HUES64 (cell line): ENCODE data around the gene ABHD2.

Source experiments
- H3K27ac ChIP-seq: 2 replicates; pipeline ENCODE4 v1.7.0; 2013; ENCODE audit warnings: low read depth, low read length, inconsistent platforms
- H3K27me3 ChIP-seq: 2 replicates; pipeline ENCODE4 v1.6.1; 2013; ENCODE audit warnings: mild to moderate bottlenecking, low read length; ENCODE audit not compliant: insufficient read depth
- H3K36me3 ChIP-seq: 2 replicates; pipeline ENCODE4 v1.6.1; 2013; ENCODE audit warnings: mild to moderate bottlenecking, low read length; ENCODE audit not compliant: insufficient read depth
- H3K4me1 ChIP-seq: 2 replicates; pipeline ENCODE4 v1.6.1; 2013; ENCODE audit warnings: mild to moderate bottlenecking, low read length, moderate library complexity; ENCODE audit not compliant: insufficient read depth
- H3K4me3 ChIP-seq: 2 replicates; pipeline ENCODE4 v1.5.1; 2013; ENCODE audit warnings: mild to moderate bottlenecking, low read length, moderate library complexity
- H3K9ac ChIP-seq: 2 replicates; pipeline ENCODE4 v1.6.1; 2013; ENCODE audit warnings: mild to moderate bottlenecking, low read depth, low read length
- H3K9me3 ChIP-seq: 2 replicates; pipeline ENCODE4 v1.6.1; 2013; ENCODE audit warnings: low read depth, low read length; ENCODE audit not compliant: insufficient read depth
- WGBS: fragments of 150-250, 120-280 bp; methylation state at CpG from one replicate; pipeline ENCODE4 v1.1.7; 2013; ENCODE audit warnings: missing lambda C conversion rate; 5-methylcytosine and 5-hydroxymethylcytosine counted together

The ABHD2 gene

DNA sequence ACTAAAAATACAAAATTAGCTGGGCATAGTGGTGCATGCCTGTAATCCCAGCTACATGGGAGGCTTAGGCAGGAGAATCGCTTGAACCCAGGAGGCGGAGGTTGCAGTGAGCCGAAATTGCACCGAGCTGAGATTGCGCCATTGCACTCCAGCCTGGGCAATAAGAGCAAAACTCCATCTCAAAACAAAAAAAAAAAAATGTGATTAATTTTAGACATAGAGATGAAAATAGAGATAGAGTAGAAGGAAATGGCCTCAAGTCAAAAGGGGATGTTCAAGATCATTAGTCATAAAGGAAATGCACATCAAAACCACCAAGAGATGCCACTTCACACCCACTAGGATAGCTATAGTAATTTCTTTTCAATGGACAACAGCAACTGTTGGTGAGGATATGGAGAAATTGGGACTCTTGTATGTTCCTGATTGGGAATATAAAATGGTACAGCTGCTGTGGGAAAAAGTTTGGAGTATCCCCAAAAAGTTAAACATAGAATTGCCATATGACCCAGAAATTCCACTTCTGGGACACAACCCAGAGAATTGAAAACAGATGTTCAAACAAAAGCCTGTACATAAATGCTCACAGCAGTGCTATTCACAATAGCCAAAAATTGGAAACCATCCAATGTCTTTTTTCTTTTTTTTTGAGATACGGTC, 55.4 kb downstream of the ABHD2 start:
- Histone ChIP-seq H3K4me3 (no peak overlapping the region), H3K9ac (no peak overlapping the region), H3K27ac (no peak overlapping the region), H3K36me3 (no peaks in the 10 kb centered on the region), H3K27me3 (no peaks in the 10 kb centered on the region), H3K9me3 (no peaks in the 10 kb centered on the region), H3K4me1 (no peaks in the 10 kb centered on the region)
- WGBS: 98% methylated on average over 6 of the region's 6 CpGs

DNA sequence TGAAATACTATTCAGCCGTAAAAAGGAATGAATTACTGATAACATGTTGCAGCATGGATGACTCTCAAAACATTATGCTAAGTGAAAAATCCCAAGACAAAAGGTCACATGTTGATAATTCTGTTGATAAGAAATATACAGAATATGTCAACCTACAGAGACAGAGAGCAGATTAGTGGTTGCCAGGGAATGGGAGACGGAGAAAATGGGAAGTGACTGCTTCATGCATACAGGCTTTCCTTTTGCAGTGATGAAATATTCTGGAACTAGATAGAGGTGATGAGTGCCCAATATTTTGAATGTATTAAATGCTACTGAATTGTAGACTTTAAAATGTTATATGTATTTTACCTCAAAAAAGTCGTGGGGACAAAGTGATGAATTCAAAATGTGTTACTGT, 56.2 kb downstream of the ABHD2 start:
- Histone ChIP-seq H3K27ac (no peak overlapping the region), H3K9me3 (no peaks in the 10 kb centered on the region), H3K36me3 (no peaks in the 10 kb centered on the region), H3K9ac (no peak overlapping the region), H3K4me3 (no peak overlapping the region), H3K27me3 (no peaks in the 10 kb centered on the region), H3K4me1 (no peaks in the 10 kb centered on the region)
- 95% methylated on average over 3 of the region's 3 CpGs for whole genome bisulfite sequencing

DNA sequence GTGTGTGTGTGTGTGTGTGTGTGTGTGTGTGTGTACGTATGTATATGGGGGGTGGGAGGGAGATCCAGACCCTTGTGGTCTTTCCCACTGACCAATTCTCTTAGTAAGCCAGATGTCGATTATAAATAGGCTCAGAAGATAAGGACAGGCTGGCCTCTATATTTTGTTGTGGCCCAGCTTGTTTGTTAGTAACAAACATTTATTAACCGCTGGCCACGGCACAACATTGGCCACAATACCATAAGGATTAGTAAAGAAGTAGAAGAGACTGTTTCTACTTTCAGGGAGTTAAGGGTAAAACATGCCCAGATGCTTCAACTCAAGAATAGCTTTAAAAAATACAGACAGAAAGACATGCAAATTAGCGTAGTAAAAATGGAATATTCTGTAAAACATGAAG, 58.1 kb downstream of the ABHD2 start:
- Histone ChIP-seq H3K27me3 (no peaks in the 10 kb centered on the region), H3K4me1 (peaks cover 9% of the 10 kb centered on the region), H3K9ac (no peak overlapping the region), H3K36me3 (no peaks in the 10 kb centered on the region), H3K27ac (no peak overlapping the region), H3K4me3 (no peak overlapping the region), H3K9me3 (no peaks in the 10 kb centered on the region)
- WGBS: 92% methylated on average over 5 of the region's 5 CpGs

DNA sequence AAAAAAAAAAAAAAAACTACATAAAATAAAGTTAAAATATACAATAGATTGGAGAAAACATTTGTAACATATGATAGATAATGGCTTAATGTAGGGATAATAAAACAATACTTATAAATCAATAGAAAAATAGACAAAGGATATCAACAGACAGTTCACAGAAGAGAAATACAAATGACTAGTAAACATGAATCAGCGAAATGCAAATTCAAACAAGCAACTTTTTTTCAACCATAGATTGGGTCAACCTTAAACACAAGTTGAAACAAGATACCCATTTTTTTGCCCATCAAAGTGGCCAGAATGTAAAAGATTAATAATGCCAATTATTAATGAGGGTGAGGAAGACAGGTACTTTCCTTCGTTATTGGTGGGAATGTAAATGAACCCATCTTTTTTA, 59.9 kb downstream of the ABHD2 start:
- WGBS: 91% methylated on average over 2 of the region's 2 CpGs
- no peaks in the 10 kb centered on the region for H3K36me3 ChIP-seq

DNA sequence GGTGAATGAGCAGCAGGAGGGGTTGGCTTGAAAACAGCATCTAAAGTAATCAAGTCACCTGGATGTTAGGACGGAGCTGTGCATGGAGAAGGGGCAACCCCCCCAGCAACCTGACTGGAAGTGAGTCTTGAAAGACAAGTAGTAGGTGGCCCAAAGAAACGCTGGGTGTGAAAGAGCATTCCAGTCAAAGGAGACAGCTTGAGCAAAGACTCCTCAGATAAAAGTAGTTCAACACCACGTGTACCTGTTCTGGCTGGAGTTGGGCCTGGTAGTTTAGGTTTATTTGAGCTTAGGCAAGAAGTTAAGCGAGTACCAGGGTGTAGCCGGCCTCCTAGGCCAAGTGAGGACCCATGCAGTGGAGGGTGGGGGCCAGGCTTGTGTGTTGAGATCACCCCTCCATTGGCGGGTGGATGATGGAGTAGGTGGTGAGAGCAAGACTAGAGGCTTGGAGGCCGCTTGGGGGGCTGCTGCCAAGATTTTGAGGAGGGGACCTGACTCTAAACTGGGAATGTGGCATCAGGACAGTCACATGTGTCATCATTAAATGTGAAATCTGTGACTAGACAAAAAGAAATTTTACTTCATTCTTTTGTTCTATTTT, 61.3 kb downstream of the ABHD2 start:
- Histone ChIP-seq H3K4me1 (peaks cover 9% of the 10 kb centered on the region), H3K27ac (no peak overlapping the region), H3K27me3 (no peaks in the 10 kb centered on the region), H3K4me3 (no peak overlapping the region), H3K36me3 (no peaks in the 10 kb centered on the region; the same call in 1 of the 2 replicates), H3K9me3 (no peaks in the 10 kb centered on the region), H3K9ac (no peak overlapping the region)
- 88% methylated on average over 7 of the region's 7 CpGs for WGBS

More for the DNA sequence above, 59.9 kb downstream of the ABHD2 start:
- Histone ChIP-seq H3K4me3 (no peak overlapping the region), H3K9ac (no peak overlapping the region), H3K4me1 (peaks cover 9% of the 10 kb centered on the region), H3K27ac (no peak overlapping the region), H3K9me3 (no peaks in the 10 kb centered on the region), H3K27me3 (no peaks in the 10 kb centered on the region)

DNA sequence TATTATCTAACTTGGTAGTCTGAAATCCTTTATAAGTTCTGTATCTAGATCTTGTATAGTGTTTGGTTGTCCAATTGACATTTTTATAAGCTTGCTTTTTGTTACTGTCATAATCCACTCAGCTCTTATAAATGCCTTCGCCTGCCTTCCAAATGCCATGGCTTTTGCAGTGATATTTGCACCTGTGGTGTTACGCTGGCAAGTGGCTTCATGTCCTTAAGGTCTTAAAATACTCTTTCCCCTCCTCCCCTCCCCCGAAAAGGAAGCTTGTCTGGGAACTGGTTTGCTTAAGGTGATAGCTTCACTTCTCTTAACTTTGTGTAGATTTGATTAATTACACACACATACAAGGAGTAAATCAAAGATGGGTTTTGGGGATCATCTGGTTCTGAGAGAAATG, 62.0 kb downstream of the ABHD2 start:
- Histone ChIP-seq H3K9ac (no peak overlapping the region), H3K36me3 (no peaks in the 10 kb centered on the region; the same call in 1 of the 2 replicates), H3K9me3 (no peaks in the 10 kb centered on the region), H3K4me3 (no peak overlapping the region), H3K27me3 (no peaks in the 10 kb centered on the region), H3K4me1 (peaks cover 9% of the 10 kb centered on the region), H3K27ac (no peak overlapping the region)
- 93% methylated on average over 2 of the region's 3 CpGs for WGBS

DNA sequence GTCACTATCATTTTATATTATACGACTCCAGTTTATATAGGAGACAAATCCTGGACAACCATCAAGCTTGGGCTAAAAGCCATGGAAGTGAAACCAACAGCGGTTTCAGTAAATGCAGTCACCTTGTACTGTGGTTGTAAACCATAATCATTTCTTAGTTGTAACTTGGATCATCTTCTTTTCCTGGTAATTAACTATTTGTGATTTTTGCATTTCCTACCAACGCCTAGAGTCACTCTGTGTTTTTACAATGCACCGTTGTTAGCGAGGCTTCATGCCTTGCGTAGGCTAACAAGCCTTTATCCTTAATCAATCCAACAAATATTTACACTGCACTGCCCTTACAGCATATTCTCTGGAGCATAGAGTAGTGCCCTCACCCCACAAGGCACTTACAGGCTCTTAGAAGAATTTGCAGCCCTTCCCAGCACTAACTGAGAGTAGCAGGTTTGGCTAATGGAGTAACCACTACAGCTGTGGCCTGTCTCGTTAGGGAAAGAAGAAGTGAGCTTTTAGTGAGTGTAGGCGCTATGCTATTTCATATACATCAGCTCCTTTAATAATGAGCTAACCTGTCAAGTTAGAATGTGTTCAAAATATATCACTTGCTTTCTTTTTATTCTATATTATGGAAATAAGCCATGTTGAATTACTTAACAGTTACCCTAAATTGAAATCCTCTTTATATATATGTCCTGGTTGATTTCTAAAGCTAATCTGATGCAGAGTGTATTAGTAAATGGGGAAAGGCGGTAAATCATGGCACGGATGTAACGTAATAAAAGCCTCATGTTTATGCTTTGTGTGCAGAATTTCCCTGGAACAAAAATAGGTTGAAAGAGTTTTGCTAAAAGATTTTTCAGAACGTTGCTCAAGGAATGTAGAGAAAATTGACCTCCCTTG, 62.8 kb downstream of the ABHD2 start:
- Histone ChIP-seq H3K27ac (no peak overlapping the region), H3K27me3 (no peaks in the 10 kb centered on the region), H3K9me3 (no peaks in the 10 kb centered on the region), H3K4me3 (no peak overlapping the region), H3K36me3 (peaks cover 4% of the 10 kb centered on the region; the same call in 1 of the 2 replicates), H3K4me1 (peaks cover 9% of the 10 kb centered on the region), H3K9ac (no peak overlapping the region)
- 93% methylated on average over 10 of the region's 12 CpGs for WGBS

DNA sequence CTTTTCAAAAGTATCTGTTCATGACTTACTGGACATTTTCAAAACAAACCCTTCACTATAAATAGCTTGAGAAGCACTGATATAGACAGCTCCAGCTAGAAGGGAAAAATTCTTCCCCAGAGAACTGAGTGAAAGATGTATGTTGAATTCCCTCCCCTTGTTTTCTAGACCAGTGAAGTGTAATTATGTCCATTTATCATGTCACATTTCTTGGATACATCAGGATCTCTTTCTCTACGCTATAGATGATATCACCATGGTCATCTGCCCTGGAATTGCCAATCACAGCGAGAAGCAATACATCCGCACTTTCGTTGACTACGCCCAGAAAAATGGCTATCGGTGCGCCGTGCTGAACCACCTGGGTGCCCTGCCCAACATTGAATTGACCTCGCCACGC, 66.9 kb downstream of the ABHD2 start:
- Histone ChIP-seq H3K4me1 (peaks cover 7% of the 10 kb centered on the region), H3K27ac (no peak overlapping the region), H3K9ac (no peak overlapping the region), H3K36me3 (peaks cover 4% of the 10 kb centered on the region; the same call in 1 of the 2 replicates), H3K4me3 (no peak overlapping the region), H3K9me3 (no peaks in the 10 kb centered on the region), H3K27me3 (no peaks in the 10 kb centered on the region)
- WGBS: 96% methylated on average over 10 of the region's 10 CpGs

DNA sequence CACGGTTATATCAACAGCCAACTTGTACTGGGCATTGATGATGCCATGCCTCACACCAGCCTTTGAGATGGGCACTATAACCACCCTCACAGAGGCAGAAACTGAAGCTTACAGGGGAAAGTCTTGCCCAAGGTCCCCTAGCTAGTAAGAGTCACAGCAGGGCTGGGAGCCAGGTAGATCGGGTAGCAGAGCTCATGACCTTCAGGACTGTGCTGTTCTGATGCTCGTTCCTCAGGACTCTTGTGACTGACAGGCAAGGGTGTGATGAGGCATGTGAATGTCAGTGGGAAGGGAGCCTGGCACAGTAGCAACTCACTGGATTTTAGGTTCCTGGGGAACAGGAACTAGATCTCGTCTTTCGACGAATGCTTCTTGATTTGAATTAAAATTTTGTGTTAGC, 67.4 kb downstream of the ABHD2 start:
- Histone ChIP-seq H3K36me3 (peaks cover 4% of the 10 kb centered on the region; the same call in 1 of the 2 replicates), H3K4me1 (peaks cover 2% of the 10 kb centered on the region), H3K27ac (no peak overlapping the region), H3K9ac (no peak overlapping the region), H3K27me3 (no peaks in the 10 kb centered on the region), H3K9me3 (no peaks in the 10 kb centered on the region), H3K4me3 (no peak overlapping the region)
- WGBS: 90% methylated on average over 6 of the region's 6 CpGs

DNA sequence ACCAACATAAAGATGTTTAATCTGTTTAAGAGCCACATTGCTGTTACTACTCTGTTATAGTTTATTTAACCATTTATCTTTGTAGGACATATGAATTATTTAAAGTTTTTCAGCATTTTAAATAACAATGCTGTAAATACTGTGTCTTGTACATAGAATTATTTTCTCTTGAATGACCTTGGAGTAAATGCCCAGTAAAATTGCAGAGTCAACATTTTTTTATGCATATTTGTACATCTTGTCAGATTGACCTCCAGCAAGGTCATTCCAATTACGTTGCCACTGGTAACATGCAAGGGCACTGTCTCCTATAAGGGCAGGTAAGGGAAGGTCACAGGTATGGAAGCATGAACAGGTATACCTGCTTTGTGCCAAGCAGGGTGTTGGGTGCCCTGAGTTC, 68.8 kb downstream of the ABHD2 start:
- H3K36me3 ChIP-seq: peaks cover 4% of the 10 kb centered on the region; the same call in 1 of the 2 replicates
- H3K4me3 ChIP-seq: no peak overlapping the region
- no peak overlapping the region for H3K9ac ChIP-seq
- no peaks in the 10 kb centered on the region for H3K9me3 ChIP-seq
- no peaks in the 10 kb centered on the region for H3K4me1 ChIP-seq
- WGBS: 95% methylated on average over 1 of the region's 1 CpG
- no peak overlapping the region for H3K27ac ChIP-seq
- H3K27me3 ChIP-seq: no peaks in the 10 kb centered on the region

DNA sequence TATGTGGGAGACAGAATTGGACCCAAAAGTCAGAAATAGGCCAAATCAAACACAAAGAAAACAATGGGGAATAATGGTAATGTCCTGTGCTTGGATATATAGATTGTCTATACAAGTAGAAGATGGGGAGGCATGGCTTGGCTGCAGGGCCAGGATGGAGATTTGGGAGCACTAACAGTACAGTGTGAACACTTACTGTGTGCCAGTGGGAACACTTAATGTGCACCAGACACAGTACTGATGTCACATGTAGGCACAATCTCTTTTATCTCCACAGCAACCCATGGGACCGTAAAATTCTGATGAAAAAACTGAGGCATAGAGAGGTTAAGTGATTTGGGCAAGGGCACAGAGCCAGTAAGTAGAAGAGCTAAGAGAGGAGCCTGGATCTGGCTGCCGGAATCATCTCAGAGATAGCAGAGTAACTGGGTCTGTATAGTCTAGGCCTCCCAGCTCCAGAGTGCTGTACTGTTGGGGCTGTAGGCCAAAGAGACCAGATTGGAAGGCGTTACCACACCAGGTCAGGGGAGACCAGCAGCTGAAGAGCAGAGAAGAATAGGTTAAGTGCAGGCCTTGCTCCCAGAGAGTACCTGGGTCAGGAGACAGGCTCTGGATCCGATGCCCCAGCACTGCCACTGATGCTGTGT, 69.8 kb downstream of the ABHD2 start:
- WGBS: 96% methylated on average over 4 of the region's 4 CpGs
- Histone ChIP-seq H3K4me1 (no peaks in the 10 kb centered on the region), H3K9ac (no peak overlapping the region), H3K36me3 (peaks cover 4% of the 10 kb centered on the region; the same call in 1 of the 2 replicates), H3K27ac (no peak overlapping the region), H3K9me3 (no peaks in the 10 kb centered on the region), H3K27me3 (no peaks in the 10 kb centered on the region), H3K4me3 (no peak overlapping the region)
